T-helper 2 cell treated with Interferon-gamma antibody and Interleukin-4, amounts not matched to agents 100 ng/mL and 5 ng/mL, for 36 hours (primary cell): ENCODE measurements around the gene MAP3K3. TPM values are rescaled to one million over a fixed set of nuclear protein-coding genes. Genes with fewer than 3 reads are reported as not detected.
"Not testable (repeated sequence)": the region's sequence is repeated elsewhere in the genome, so short reads cannot be mapped to it uniquely, and the experiment has no call there.

Source experiments
- intact Hi-C: fragments of 100-400 bp; cut with micrococcal nuclease; formaldehyde crosslinking; loops from one replicate; pipeline ENCODE4 v1.15.1; 2023
- total RNA-seq: library from RNA; stranded (reverse); gene quantifications from 2 replicates; pipeline ENCODE4 v1.2.3, GENCODE V29; 2022

Gene MAP3K3
- total RNA-seq, 1 donor from 2014 or later, result 27.1 TPM

DNA sequence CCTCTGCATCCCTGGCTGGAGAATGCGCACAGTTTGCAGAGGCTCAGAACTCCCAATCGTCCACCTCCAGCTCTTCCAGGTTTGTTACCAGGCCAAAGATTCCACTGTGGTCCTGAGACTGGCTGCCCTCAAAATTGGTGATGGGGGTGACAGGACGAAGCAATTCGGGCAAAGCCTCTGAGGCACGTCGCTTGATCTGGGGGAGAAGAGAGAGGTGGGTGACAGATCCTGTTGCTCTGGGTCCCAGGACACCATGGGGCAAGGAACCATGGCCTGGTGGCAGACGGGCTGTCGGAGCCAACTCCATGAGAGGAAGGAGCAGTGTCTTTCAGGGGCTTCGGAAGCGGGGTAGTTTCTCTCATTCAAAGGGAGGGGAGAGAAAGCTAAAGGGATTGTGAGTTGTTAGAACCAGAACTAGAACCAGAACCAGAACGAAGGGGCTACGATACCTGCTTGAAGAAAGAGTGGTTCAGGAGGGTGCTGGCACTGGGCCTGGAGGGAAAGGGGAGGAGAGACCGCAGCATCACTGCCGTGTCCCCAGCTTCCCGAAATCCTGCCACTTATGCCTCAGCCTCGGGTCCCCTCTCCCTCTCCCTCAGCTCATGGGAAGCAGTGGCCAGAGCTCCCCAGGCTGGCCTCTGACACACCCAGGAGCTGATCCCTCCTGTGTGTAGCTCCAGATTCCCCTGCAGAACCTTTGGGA, 81.5 kb downstream of the MAP3K3 start:
- intact Hi-C loops, result no loop called here

DNA sequence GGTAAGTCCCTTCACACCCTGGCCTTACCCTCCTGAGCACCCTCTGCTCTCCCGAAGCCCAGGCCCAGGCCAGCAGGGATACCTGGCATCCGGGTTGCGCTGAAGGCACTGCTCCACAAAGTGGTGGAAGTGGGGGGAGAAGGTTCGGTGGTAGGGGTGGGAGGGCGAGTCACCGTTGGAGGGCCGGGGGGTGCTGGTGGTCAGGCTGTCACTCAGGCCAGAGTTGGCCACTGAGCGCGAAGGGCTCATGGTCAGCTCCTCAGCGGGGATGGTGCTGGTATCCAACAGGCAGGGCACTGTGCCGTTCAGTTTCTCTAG, 82.0 kb downstream of the MAP3K3 start:
- intact Hi-C loops, result no loop called here

GRCh38 chr17:63704836-63705235, 82.6 kb downstream of the MAP3K3 start:
- intact Hi-C loops, result no loop called here

DNA sequence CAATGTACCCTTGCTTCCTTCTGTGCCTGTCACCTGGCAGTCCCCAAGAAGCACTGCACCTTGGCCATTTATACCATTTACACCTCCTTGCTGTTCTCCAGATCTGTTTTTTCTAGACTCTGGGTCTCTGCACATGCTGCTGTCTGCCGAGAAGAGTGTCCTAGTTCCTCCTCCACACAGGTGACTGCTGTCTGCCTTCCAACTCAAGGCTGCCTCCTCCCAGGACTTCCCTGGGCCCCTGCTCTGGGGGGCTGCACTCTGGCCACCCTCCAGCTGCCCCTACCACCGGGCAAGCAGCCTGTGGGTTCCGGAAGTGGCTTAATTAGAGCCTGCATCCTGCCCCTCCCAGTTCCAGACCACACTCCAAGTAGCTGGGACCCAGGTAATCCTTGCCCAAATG, 83.4 kb downstream of the MAP3K3 start:
- intact Hi-C loops, result no loop called here

DNA sequence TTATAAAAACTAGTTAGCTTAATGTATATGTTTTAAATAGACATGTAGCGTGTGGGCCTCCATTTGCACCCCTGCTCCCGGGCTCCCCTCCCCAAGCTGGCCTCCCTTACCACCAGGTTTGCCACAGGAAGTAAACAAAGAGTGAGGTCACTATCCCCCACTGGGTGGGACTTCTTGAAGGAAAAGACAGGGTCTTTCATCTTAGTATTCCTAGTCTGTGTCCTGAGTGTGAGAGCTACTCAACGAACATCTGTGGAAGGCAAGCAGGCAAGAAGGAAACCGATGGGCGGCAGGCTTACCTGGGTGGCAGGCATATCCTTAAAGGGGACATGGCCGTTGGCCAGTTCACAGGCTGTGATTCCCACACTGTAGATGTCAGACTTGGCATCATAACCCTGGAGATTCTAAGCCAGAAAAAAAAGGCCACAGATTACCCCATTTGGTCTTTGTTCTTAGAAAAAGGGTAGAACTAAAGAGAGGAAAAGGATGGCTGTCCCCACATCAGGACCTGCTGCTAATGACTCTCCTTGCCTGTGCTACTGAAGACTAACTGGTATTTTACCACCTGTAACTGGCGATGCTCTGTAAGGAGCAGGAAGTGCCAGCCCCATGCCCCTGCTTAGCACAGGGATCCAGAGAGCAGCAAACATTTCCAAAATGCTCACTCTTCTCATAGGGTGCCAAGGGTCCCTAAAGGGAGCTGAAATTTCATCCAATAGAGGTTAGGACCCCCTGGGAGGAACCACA, 84.3 kb downstream of the MAP3K3 start:
- intact Hi-C loops, result no loop called here

DNA sequence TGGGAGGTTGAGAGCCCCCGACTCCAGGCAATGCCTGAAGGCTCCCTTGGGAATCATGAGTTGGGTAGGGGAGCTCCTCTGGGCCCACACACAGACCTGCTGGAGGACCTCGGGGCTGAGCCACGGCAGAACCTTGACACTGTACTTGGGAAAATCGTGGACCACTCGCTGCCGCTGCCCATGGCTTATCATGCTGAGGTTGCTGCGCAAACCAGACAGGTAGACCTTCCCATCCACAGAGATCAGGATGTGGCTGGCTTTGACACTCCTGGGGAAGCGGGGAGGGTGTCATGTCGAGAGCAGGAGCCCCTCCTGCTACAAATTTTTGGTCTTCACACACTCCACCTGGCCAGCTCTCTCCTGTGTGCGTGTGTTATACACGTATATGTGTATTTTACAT, 84.9 kb downstream of the MAP3K3 start:
- intact Hi-C loops, result no loop called here

- intact Hi-C loops, result no loop called here
Measured at GRCh38 chr17:63709110-63709509, 86.9 kb downstream of the MAP3K3 start.

DNA sequence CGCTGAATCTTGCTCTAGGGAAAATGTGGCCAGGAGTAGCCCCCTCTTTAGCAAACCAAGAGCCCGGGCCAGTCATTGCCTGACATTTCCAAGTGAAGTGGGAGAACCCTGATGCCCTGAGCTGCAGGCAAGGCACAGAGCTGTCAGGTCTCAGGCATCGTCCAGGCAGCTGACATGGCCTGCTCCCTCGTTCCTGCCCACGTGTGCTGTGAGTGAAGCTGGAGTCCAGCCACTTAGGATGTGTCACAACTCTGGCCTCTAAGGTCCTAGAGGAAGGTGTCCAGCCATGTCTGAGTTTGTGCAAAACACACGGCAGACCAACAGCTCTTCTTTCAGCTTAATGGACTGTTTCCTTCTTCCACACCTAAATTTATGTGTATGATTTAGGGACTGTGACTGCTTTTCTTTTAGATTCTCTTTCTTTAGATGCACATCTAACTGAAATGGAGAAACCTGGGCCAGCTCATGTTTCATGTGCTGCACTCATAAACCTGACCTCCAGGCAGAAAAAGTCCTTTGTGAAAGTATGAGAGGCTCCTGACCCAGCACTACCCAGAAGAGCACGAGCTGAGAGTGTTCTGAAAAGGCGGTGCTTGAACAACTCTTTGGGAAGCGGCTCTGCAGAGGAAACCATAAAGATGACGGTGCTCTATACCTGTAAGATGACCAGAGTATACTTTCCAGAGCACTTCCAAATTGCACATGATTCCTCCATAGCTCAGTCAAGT, 92.5 kb downstream of the MAP3K3 start:
- intact Hi-C loops, result no loop called here

DNA sequence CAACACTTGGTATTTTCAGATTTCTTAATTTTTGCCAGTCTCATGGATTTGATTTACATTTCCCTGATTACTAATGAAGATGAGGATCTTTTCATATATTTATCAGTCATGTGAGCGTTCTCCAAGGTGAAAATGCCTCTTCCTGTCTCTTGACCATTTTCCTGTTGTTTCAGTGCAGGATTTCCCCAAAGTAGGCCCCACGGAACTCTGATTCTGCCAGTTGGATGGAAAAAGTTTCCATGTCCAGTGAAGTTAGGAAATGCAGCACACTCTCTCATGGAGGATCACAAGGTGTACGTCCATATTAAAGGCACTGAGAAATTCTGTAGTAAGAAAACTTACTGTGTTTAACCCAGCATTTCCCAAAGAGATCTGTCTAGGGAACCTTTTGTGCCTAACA, 94.2 kb downstream of the MAP3K3 start:
- intact Hi-C loops, result no loop called here

- intact Hi-C loops, result no loop called here
Measured at GRCh38 chr17:63718988-63719387, 96.8 kb downstream of the MAP3K3 start.

- intact Hi-C loops, result not testable (repeated sequence)
Measured at GRCh38 chr17:63720194-63720593, 98.0 kb downstream of the MAP3K3 start.

DNA sequence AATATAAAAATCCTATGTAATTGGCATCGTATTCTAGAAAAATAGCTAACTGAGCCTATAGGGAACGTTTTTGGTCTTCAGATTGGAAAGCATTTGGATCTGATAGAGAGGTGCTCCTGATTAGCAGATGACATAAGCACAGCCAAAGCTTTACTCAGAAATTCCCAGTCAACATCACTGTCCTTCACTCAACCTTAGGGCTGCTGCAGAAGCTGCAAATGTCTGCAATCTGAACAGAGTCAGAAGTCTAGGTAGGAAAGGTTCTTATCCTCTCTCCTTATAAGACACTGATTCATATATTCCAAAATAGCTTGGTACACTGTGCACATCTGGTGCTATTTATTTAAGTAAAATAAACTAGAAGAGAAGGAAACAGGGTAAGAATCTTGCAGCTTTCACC, 100.2 kb downstream of the MAP3K3 start:
- intact Hi-C loops, result no loop called here

- intact Hi-C loops, result no loop called here
Measured at GRCh38 chr17:63735691-63736090, 113.5 kb downstream of the MAP3K3 start.

DNA sequence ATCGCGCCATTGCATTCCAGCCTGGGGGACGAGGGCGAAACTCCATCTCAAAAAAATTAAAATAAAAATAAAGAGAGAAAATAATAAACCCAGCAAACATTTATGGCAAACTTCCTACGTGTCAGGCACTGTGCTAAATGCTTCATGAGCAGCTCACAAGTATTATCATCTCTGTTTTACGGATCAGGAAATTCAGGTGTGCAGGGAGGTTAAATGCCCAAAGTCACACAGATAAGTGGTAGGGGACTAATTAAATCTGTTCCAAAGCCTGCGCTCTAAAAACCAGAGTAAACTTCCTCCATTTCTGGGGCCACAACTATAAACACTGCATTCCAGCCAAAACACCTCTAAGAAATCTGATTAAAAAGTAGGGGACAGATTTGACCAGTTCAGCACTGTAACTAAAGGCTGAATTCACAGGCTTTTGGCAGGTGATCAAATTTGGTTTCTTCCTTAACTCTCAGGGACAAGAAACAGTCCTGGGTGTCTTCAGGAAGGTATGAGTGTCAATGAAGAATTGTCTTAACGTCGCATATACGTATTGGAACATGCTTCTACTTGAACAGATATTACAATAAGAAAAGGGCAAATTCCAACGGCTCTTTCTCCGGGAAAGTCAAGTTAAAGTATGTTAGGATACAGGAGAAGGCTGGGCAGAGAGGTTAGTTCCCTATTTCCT, 118.4 kb downstream of the MAP3K3 start:
- intact Hi-C loops, result loop anchor here (1.0 kb wide), 6 partner anchors 33 to 766 kb away; partner anchors contain the start of genes CCDC47, CEP95, DCAF7 and DDX5

DNA sequence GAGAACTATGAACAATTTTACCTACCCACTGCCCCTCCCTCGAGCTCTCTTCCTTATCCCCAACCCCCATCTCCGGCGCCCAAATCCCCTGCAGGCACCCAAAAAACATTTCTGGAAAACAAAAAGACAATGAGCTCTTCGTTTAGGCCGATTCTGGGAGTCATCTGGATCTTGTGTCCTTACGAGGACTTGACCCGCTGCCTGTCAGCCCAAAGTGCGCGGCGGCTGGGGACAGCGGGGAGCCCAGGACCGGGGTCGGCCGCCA, 118.9 kb downstream of the MAP3K3 start:
- intact Hi-C loops, result loop anchor here (1.0 kb wide), 6 partner anchors 32 to 765 kb away; partner anchors contain the start of genes CCDC47, CEP95, DCAF7 and DDX5

GRCh38 chr17:63741408-63742173, 119.4 kb downstream of the MAP3K3 start, which contains the start of gene STRADA:
STRADA (minus strand) TSS chr17:63741799; CDS start chr17:63728369, 13,430 bp downstream.
- intact Hi-C loops, result loop anchor here (1.0 kb wide), 7 partner anchors 32 to 765 kb away; partner anchors contain the start of genes CCDC47, CEP95, DCAF7 and DDX5

Other genes starting within 250 kb of the MAP3K3 start
- gene CYB561, start 176.1 kb upstream of the MAP3K3 start, total RNA-seq, result 3.3 and 4.2 TPM in 2 replicates
- gene ACE, start 145.4 kb upstream of the MAP3K3 start, total RNA-seq, result 1.5 and 1.6 TPM in 2 replicates
- gene KCNH6, start 99.1 kb upstream of the MAP3K3 start, total RNA-seq, result not detected in 2 replicates
- gene DCAF7, start 71.9 kb upstream of the MAP3K3 start, total RNA-seq, result 128 and 131 TPM in 2 replicates
- 18.0 and 18.4 TPM in 2 replicates for gene TACO1, start 21.5 kb upstream of the MAP3K3 start, total RNA-seq
- 457 and 470 TPM in 2 replicates for gene LIMD2, start 77.7 kb downstream of the MAP3K3 start, total RNA-seq
- gene STRADA, start 119.4 kb downstream of the MAP3K3 start, total RNA-seq, result 54.1 and 54.8 TPM in 2 replicates
- gene CCDC47, start 151.2 kb downstream of the MAP3K3 start, total RNA-seq, result 63.4 and 63.8 TPM in 2 replicates
- 123 and 129 TPM in 2 replicates for gene DDX42, start 151.8 kb downstream of the MAP3K3 start, total RNA-seq
- 158 and 166 TPM in 2 replicates for gene PSMC5, start 205.0 kb downstream of the MAP3K3 start, total RNA-seq
- 57.2 and 63.6 TPM in 2 replicates for gene FTSJ3, start 205.2 kb downstream of the MAP3K3 start, total RNA-seq
- 138 and 139 TPM in 2 replicates for gene SMARCD2, start 220.3 kb downstream of the MAP3K3 start, total RNA-seq